Ishikawa (cell line): ENCODE measurements around the gene TUB.

ENCODE experiments used
- CEBPB ChIP-seq: IDR thresholded peaks from 2 replicates; pipeline ENCODE4 v1.6.1; 2012
- EGR1 ChIP-seq: IDR thresholded peaks from 2 replicates; pipeline ENCODE4 v1.6.1; 2012
- EP300 ChIP-seq: IDR thresholded peaks from 2 replicates; pipeline ENCODE4 v1.6.1; 2012; ENCODE audit warnings: borderline replicate concordance
- FOXM1 ChIP-seq: IDR thresholded peaks from 2 replicates; pipeline ENCODE4 v1.6.1; 2012; ENCODE audit warnings: low read depth, borderline replicate concordance
- RAD21 ChIP-seq: IDR thresholded peaks from 2 replicates; pipeline ENCODE4 v1.6.1; 2012; ENCODE audit warnings: low read depth
- REST ChIP-seq: IDR thresholded peaks from 2 replicates; pipeline ENCODE4 v1.6.1; 2012; ENCODE audit warnings: low read depth, mild to moderate bottlenecking
- TEAD4 ChIP-seq: IDR thresholded peaks from 2 replicates; pipeline ENCODE4 v1.6.1; 2012
- USF1 ChIP-seq: IDR thresholded peaks from 2 replicates; pipeline ENCODE4 v1.6.1; 2012
- YY1 ChIP-seq: IDR thresholded peaks from 2 replicates; pipeline ENCODE4 v1.6.1; 2012; ENCODE audit warnings: low read depth

- TF ChIP-seq EP300 (no peak), YY1 (no peak), CEBPB (no peak), REST (no peak), FOXM1 (no peak), EGR1 (no peak), RAD21 (no peak), TEAD4 (no peak), USF1 (no peak)
These were observed 9.1 kb upstream of the TUB start for GRCh38 chr11:8071616-8072581.
